Peyer's patch (tissue), 4 donors: Measurements from ENCODE around the gene SOX13. TPM values are rescaled to one million over a fixed set of nuclear protein-coding genes. Genes with fewer than 3 reads are reported as not detected.

Experiments
- DNase-seq, 3 donors: peaks; one replicate each; pipeline ENCODE4 v3.0.0-alpha.2; 2017 to 2019
- H3K27ac ChIP-seq, 4 donors: fragments of 200-600 bp; sonication (generic); one replicate each; pipeline ENCODE4 v1.5.1; 2016 to 2019
- H3K27me3 ChIP-seq, 2 donors: fragments of 200-600 bp; sonication (generic); one replicate each; pipeline ENCODE4 v1.5.1; 2019
- H3K36me3 ChIP-seq, 3 donors: fragments of 200-600 bp; sonication (generic); one replicate each; pipeline ENCODE4 v1.5.1; 2016 to 2019
- H3K4me1 ChIP-seq, 4 donors: fragments of 200-600 bp; sonication (generic); one replicate each; pipeline ENCODE4 v1.5.1; 2016 to 2019
- H3K4me3 ChIP-seq, 4 donors: fragments of 200-600 bp; sonication (generic); 1 replicate in 3 of 4; 2 replicates in 1 of 4; pipeline ENCODE4 v1.5.1; 2016 to 2019; ENCODE audit warnings: mild to moderate bottlenecking in 1 of 4
- H3K9me3 ChIP-seq, 4 donors: fragments of 200-600 bp; sonication (generic); one replicate each; pipeline ENCODE4 v1.5.1; 2016 to 2019; ENCODE audit warnings: mild to moderate bottlenecking in 1 of 4
- POLR2A ChIP-seq, 2 donors: fragments of 450-650 bp; IDR thresholded peaks; one replicate each; pipeline ENCODE4 v1.5.1; 2017; ENCODE audit warnings: antibody characterized with exemption in 2 of 2, mild to moderate bottlenecking in 2 of 2, moderate library complexity in 2 of 2
- total RNA-seq, 4 donors: library from RNA; depleted of rRNA; stranded (reverse); fragments of >200 nt; gene quantifications; one replicate each; pipeline ENCODE4 v1.1.0, GENCODE V29; 2016
- TF ChIP-seq, protein P1 (sequence below), 6 experiments: fragments of 450-650 bp in 4 of 6; fragments of 200-600 bp in 2 of 6; sonication (generic) in 1 of 6; IDR thresholded peaks; one replicate each; pipeline ENCODE4 v1.5.1; 2017 to 2019; ENCODE audit warnings: antibody characterized with exemption in 6 of 6, mild to moderate bottlenecking in 3 of 6, moderate library complexity in 1 of 6

SOX13 gene
- total RNA-seq, 4 donors from 2014 or later: 42.1 to 80.3 (median 59.0) TPM

GRCh38 chr1:204170494-204171155, 97.7 kb downstream of the SOX13 start:
- no peaks in the 10 kb centered on the region for H3K36me3 ChIP-seq
- H3K4me3 ChIP-seq: no peak overlapping the region
- DNase-seq: no peak
- H3K27ac ChIP-seq: no peak overlapping the region
- TF ChIP-seq, protein P1, sequence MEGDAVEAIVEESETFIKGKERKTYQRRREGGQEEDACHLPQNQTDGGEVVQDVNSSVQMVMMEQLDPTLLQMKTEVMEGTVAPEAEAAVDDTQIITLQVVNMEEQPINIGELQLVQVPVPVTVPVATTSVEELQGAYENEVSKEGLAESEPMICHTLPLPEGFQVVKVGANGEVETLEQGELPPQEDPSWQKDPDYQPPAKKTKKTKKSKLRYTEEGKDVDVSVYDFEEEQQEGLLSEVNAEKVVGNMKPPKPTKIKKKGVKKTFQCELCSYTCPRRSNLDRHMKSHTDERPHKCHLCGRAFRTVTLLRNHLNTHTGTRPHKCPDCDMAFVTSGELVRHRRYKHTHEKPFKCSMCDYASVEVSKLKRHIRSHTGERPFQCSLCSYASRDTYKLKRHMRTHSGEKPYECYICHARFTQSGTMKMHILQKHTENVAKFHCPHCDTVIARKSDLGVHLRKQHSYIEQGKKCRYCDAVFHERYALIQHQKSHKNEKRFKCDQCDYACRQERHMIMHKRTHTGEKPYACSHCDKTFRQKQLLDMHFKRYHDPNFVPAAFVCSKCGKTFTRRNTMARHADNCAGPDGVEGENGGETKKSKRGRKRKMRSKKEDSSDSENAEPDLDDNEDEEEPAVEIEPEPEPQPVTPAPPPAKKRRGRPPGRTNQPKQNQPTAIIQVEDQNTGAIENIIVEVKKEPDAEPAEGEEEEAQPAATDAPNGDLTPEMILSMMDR (IDR thresholded peaks at IDR 0.05): no peak
- TF ChIP-seq POLR2A (IDR thresholded peaks at IDR 0.05): no peak
- H3K27me3 ChIP-seq: no peaks in the 10 kb centered on the region
- no peaks in the 10 kb centered on the region for H3K4me1 ChIP-seq
- H3K9me3 ChIP-seq: peaks cover 0 to 11% (median 5%) of the 10 kb centered on the region in 4 donors

- no peak for DNase-seq
- Histone ChIP-seq H3K4me3 (no peak overlapping the region), H3K27ac (no peak overlapping the region)
Observed at GRCh38 chr1:204171751-204172178, 98.8 kb downstream of the SOX13 start.

DNA sequence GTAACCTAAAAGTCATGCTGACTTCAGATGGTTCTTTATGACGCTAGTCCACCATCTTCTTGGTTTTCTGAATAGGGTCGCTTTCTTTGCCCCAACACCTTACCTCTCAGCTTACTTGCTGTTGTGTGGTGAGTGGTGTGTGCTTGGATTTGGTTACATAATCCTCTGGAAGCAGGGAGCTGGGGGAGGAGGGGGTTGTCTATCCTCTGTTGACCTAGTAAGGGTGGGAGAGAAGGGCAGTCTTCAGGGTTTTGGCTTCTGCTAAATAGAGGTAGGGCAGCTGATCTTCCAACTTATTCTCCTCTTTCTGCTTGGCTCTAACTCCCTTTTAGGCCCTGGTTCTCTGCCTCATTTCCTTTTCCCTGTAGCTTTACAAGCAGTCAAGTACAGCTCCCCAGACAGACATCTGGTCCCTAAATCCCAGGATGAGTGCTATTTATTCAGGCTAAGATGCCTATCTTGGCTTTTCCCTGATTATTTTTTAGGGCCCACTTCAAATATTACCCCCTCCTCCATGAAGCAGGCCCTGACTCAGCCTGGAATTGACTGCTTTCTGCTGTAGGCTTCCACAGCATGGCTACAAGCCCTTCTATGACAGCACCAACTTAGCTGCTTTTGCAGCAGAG, 99.6 kb downstream of the SOX13 start:
- no peaks in the 10 kb centered on the region for H3K4me1 ChIP-seq
- H3K9me3 ChIP-seq: peaks cover 0 to 11% (median 3%) of the 10 kb centered on the region in 4 donors
- DNase-seq: no peak

More at GRCh38 chr1:204171751-204172178, 98.8 kb downstream of the SOX13 start:
- TF ChIP-seq, protein P1 (IDR thresholded peaks at IDR 0.05): no peak
- no peak for TF ChIP-seq POLR2A (IDR thresholded peaks at IDR 0.05)
- Histone ChIP-seq H3K36me3 (no peaks in the 10 kb centered on the region), H3K9me3 (peaks cover 0 to 11% (median 4%) of the 10 kb centered on the region in 4 donors), H3K4me1 (no peaks in the 10 kb centered on the region), H3K27me3 (no peaks in the 10 kb centered on the region)

DNA sequence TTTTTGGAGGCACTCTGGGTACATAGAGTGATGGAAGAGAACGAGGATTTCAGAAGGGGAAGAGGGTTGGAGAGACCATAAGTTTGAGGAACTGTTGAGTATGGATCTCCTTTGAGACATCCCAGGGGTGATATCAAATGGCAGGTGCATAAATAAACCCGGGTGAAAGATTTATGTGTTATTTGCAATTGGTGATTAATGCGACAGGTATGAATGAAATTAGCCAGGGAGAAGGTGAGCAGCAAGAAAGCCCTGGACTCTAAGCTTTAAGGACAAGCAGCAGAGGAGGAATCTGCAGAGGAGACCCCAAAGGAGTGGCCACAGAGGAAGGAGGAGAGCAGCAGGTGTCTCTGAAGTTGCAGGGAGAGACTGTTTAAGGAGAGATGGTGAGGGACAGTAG, 102.0 kb downstream of the SOX13 start:
- Histone ChIP-seq H3K36me3 (no peaks in the 10 kb centered on the region), H3K9me3 (peaks cover 0 to 6% (median under 1%) of the 10 kb centered on the region in 4 donors), H3K27me3 (no peaks in the 10 kb centered on the region), H3K4me3 (no peak overlapping the region), H3K27ac (no peak overlapping the region), H3K4me1 (no peaks in the 10 kb centered on the region)
- TF ChIP-seq, protein P1 (IDR thresholded peaks at IDR 0.05): no peak
- no peak for TF ChIP-seq POLR2A (IDR thresholded peaks at IDR 0.05)
- DNase-seq: no peak

More for the DNA sequence above, 99.6 kb downstream of the SOX13 start:
- Histone ChIP-seq H3K27ac (no peak overlapping the region), H3K4me3 (no peak overlapping the region), H3K36me3 (no peaks in the 10 kb centered on the region), H3K27me3 (no peaks in the 10 kb centered on the region)
- no peak for TF ChIP-seq POLR2A (IDR thresholded peaks at IDR 0.05)
- TF ChIP-seq, protein P1 (IDR thresholded peaks at IDR 0.05): no peak

GRCh38 chr1:204176049-204176448, 103.1 kb downstream of the SOX13 start:
- H3K36me3 ChIP-seq: no peaks in the 10 kb centered on the region
- H3K4me3 ChIP-seq: no peak overlapping the region
- H3K27ac ChIP-seq: no peak overlapping the region
- TF ChIP-seq, protein P1 (IDR thresholded peaks at IDR 0.05): no peak
- no peak for TF ChIP-seq POLR2A (IDR thresholded peaks at IDR 0.05)
- H3K9me3 ChIP-seq: peaks cover 0 to 6% (median 0%) of the 10 kb centered on the region in 4 donors
- H3K27me3 ChIP-seq: no peaks in the 10 kb centered on the region
- no peak for DNase-seq
- no peaks in the 10 kb centered on the region for H3K4me1 ChIP-seq
